Ishikawa (cell line): ENCODE data around the gene ETV3.

ENCODE experiments used
- CREB1 ChIP-seq: IDR thresholded peaks from 2 replicates; pipeline ENCODE4 v1.6.1; 2012; ENCODE audit warnings: low read depth
- EP300 ChIP-seq: IDR thresholded peaks from 2 replicates; pipeline ENCODE4 v1.6.1; 2012; ENCODE audit warnings: borderline replicate concordance
- FOXM1 ChIP-seq: IDR thresholded peaks from 2 replicates; pipeline ENCODE4 v1.6.1; 2012; ENCODE audit warnings: low read depth, borderline replicate concordance
- REST ChIP-seq: IDR thresholded peaks from 2 replicates; pipeline ENCODE4 v1.6.1; 2012; ENCODE audit warnings: low read depth, mild to moderate bottlenecking
- TAF1 ChIP-seq: IDR thresholded peaks from 2 replicates; pipeline ENCODE4 v1.6.1; 2012; ENCODE audit warnings: low read depth, mild to moderate bottlenecking
- TCF12 ChIP-seq: IDR thresholded peaks from 2 replicates; pipeline ENCODE4 v1.6.1; 2012; ENCODE audit warnings: low read depth
- YY1 ChIP-seq: IDR thresholded peaks from 2 replicates; pipeline ENCODE4 v1.6.1; 2012; ENCODE audit warnings: low read depth

DNA sequence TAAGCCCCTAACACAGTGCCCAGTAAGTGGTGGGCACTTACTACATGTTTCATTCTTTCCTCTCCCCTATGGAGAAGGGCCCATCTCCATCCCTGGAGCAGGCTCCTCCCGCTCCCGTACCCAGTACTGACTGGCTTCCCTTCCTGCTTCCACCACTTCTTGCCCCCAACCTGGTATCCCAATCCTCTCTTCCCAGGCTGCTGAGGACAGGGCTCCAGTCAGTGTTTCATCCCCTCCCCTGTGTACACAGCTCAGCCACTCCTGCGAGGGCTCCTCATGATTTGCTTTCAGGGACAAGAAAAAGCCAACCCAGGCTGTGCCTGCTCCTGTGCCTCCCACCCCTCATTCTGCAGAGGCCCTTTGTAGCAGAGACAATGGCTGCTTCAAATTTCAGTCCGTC lies 20.8 kb upstream of the ETV3 start:
- TF ChIP-seq YY1 = no peak
- TF ChIP-seq TCF12 = no peak
- no peak for TF ChIP-seq EP300
- no peak for TF ChIP-seq TAF1
- TF ChIP-seq REST = no peak
- TF ChIP-seq FOXM1 = no peak
- no peak for TF ChIP-seq CREB1
